Measurements from ENCODE around the gene MGAT5B.

MGAT5B gene

GRCh38 chr17:76905036-76905435 is 36.8 kb downstream of the MGAT5B start:
- DNase-seq (ENCODE audit: low spot score) = no peak

- no peak for DNase-seq (ENCODE audit: low spot score)
These were observed 37.6 kb downstream of the MGAT5B start for GRCh38 chr17:76905836-76906235.

- DNase-seq (ENCODE audit: low spot score) = no peak
These were observed 38.3 kb downstream of the MGAT5B start for GRCh38 chr17:76906463-76906862.

- DNase-seq (ENCODE audit: low spot score) = no peak
These were observed 39.1 kb downstream of the MGAT5B start for GRCh38 chr17:76907352-76907751.

GRCh38 chr17:76909971-76910760 is 42.0 kb downstream of the MGAT5B start:
- DNase-seq (ENCODE audit: low spot score) = no peak

- DNase-seq (ENCODE audit: low spot score) = no peak
These were observed 43.3 kb downstream of the MGAT5B start for GRCh38 chr17:76911299-76912017.

GRCh38 chr17:76912421-76913164 is 44.4 kb downstream of the MGAT5B start:
- DNase-seq (ENCODE audit: low spot score) = no peak

- DNase-seq (ENCODE audit: low spot score) = no peak
These were observed 46.7 kb downstream of the MGAT5B start for GRCh38 chr17:76914937-76915336.

GRCh38 chr17:76915840-76916510 is 47.8 kb downstream of the MGAT5B start:
- DNase-seq (ENCODE audit: low spot score) = no peak

- DNase-seq (ENCODE audit: low spot score) = no peak
These were observed 49.6 kb downstream of the MGAT5B start for GRCh38 chr17:76917829-76918228.

GRCh38 chr17:76918811-76919210 is 50.6 kb downstream of the MGAT5B start:
- no peak for DNase-seq (ENCODE audit: low spot score)

- DNase-seq (ENCODE audit: low spot score) = peak; percentile 42
These were observed 52.3 kb downstream of the MGAT5B start for GRCh38 chr17:76920364-76921139.

GRCh38 chr17:76921340-76922036 is 53.3 kb downstream of the MGAT5B start:
- DNase-seq (ENCODE audit: low spot score) = no peak

GRCh38 chr17:76922084-76922483 is 53.9 kb downstream of the MGAT5B start:
- no peak for DNase-seq (ENCODE audit: low spot score)

GRCh38 chr17:76922967-76923366 is 54.8 kb downstream of the MGAT5B start:
- DNase-seq (ENCODE audit: low spot score) = no peak

GRCh38 chr17:76923491-76923890 is 55.3 kb downstream of the MGAT5B start:
- DNase-seq (ENCODE audit: low spot score) = no peak

GRCh38 chr17:76924345-76925342 is 56.4 kb downstream of the MGAT5B start:
- no peak for DNase-seq (ENCODE audit: low spot score)

GRCh38 chr17:76925441-76925891 is 57.3 kb downstream of the MGAT5B start:
- DNase-seq (ENCODE audit: low spot score) = no peak

Data from SK-N-DZ (cell line).